ENCODE measurements around the gene NRL.
"Not testable (repeated sequence)": the region's sequence is repeated elsewhere in the genome, so short reads cannot be mapped to it uniquely, and the experiment has no call there.

NRL gene

DNA sequence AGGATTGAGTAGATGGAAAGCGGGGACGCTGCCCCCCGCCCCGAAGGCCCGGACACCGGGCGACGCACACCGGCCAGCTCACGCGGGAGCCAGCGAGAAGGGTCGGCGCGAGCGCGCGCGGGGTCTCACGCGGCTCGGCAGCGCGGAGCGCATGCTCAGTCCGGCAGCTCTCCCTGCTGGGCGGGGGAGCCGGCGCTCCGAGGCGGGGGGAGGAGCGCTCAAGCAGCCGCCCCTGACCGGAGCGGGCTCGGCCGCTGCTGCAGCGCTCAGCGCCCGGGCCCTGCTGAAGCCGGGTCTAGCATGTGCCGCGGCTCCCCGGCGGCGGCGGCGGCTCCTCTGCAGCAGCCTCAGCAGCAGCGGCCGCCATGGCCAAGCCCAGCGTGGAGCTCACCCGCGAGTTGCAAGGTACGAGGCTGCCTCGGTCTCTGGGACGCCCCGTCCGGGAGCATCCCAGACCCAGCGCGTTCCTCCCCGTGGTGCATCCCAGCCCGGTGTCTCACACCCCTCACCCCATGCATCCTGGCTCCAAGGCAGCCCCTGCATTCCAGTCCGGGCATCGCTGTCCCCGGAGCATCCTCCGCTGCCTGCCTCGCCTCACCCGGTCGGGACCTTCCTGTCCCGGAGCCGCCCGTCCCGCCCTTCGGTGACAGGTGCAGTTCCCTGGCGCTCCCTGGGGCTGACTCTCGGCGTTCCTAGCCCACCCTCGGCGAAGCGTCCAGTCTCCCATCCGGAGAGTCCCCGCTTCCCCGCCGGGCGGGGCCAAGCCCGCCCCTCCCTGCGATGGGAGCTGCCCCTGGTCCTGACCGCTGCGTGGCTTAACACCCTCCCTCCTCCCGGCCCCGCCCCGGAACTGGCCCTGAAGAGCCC, 62.7 kb downstream of the NRL start, which contains the start of gene CARMIL3:
Gene CARMIL3, plus strand, starts transcription at position 221 of the 867 bp plus-strand sequence. Its CDS starts 145 bp downstream, at position 366.
- DNase-seq (ENCODE audit: low read depth), result no peak

DNA sequence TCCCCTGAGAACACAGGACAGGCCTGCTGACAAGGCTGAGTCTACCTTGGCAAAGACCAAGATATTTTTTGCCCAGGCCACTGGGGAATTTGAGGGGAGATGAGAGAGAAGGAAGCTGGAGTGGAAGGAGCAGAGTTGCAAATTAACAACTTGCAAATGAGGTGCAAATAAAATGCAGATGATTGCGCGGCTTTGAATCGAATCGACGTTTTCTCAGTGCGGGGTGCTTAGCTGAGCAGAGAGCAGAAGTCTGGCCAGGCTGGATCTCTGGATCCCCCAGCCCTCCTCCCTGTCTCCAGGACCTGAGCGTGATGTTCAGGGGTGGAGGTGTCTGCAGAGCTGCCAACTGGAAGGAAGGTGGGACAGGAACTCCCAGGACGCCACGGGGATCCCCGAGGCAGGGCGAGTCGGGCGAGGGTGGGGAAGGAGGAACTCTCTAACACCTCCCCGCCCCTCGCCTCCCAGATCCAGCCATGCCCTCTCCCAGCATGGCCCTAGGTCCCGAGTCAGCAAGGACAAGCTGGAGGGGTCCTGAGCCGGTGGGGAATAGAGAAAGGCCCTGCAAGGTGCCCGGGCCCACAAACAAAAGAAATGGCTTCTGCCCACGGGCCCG, 63.5 kb downstream of the NRL start:
- DNase-seq (ENCODE audit: low read depth), result no peak

DNA sequence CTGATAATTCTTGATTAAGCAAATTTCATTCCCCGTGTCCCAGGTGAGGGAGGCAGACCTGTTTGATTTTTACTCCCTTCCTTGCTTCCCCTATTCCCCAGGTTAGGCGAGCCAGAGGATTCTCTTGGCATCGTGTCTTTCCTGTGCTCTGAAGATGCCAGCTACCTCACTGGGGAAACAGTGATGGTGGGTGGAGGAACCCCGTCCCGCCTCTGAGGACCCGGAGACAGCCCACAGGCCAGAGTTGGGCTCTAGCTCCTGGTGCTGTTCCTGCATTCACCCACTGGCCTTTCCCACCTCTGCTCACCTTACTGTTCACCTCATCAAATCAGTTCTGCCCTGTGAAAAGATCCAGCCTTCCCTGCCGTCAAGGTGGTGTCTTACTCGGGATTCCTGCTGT, 64.0 kb downstream of the NRL start:
- DNase-seq (ENCODE audit: low read depth), result not testable (repeated sequence)

DNA sequence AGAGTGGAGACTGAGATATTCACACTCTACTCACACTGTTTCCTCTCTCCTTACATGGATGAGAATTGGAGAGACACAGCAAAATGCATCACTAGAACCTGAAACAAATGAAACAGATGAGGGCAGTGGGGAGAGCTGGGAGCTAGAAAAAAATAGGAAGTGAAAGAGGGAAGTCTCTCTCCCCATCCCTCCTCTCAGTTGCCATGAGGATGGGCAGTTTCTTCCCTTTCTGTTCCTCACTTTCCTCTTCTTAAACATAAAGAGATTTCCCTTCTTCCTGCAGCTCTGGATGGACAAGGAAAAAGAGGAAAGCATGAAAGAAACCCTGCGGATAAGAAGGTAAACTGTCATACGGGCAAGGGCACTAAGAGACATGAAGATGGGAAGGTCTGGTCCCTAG, 65.7 kb downstream of the NRL start:
- DNase-seq (ENCODE audit: low read depth), result not testable (repeated sequence)

DNA sequence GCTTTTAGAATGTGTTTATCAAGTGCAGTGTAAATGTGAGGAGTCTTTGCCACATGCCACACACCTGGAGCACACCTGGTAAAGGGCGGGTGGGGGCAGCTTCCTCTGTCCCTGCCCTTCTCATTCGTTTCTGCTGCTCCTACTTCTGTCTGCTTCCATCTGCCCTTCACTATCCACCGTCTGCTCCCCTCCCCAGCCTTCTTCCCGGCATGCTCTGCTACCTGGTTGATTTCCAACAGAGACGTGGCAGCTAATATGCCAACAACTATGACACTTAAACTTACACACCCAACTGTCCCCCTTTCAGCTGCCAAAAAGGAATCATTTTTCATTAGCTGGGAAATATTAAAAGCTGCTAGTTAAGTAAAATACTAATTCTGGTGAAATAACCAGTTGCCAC, 72.0 kb downstream of the NRL start:
- no peak for DNase-seq (ENCODE audit: low read depth)

DNA sequence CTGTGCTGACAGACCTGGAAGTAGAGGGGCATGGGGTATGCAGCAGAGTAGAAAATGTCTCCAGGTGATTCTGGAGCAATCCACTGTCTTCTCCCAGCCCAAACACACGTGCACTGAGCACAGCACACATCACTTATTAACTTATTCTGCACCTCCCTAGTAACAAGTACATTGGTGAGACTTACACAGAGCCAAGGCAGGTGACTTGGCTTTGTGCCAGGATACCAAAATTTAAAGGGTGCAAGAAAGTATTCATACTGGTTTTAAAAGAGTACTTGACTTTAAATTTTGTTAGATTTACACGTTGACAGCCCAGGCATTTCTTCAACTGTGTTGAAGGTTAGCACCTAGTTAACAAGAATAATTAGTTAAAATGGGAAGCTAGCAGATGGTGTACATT, 74.1 kb downstream of the NRL start:
- DNase-seq (ENCODE audit: low read depth), result no peak

DNA sequence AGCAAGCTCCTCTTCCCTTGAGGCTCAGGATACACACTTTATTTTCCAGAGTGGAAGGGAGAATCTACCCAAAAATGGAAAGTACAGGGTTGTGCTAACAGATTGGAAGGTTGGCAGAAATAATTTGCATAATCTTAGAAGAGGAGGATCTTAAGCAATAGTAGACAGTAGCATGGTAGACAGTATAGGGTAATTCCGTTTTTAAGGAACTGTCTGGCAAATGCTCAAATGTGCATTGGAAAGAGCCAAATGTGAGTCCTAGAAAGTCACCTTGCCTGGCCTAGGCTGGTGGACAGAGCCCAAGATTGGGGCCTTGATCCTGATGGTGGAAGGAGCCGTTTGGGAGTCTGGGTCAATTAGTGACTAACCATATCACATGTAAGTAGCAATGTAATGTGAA, 76.1 kb downstream of the NRL start:
- DNase-seq (ENCODE audit: low read depth), result no peak

DNA sequence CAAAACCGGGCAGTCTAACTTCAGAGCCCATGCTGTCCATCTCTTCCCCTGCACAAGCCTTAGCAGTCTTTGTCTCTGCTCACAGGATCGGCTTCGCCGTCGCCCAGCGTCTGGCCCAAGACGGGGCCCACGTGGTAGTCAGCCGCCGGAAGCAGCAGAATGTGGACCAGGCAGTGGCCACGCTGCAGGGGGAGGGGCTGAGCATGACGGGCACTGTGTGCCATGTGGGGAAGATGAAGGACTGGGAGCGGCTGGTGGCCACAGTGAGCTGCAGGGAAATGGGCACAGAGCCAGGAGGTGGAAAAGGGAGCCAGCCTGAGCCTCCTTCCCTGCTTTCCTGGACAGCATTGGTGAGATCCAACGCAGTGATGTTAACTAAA, 77.1 kb downstream of the NRL start:
- no peak for DNase-seq (ENCODE audit: low read depth)

DNA sequence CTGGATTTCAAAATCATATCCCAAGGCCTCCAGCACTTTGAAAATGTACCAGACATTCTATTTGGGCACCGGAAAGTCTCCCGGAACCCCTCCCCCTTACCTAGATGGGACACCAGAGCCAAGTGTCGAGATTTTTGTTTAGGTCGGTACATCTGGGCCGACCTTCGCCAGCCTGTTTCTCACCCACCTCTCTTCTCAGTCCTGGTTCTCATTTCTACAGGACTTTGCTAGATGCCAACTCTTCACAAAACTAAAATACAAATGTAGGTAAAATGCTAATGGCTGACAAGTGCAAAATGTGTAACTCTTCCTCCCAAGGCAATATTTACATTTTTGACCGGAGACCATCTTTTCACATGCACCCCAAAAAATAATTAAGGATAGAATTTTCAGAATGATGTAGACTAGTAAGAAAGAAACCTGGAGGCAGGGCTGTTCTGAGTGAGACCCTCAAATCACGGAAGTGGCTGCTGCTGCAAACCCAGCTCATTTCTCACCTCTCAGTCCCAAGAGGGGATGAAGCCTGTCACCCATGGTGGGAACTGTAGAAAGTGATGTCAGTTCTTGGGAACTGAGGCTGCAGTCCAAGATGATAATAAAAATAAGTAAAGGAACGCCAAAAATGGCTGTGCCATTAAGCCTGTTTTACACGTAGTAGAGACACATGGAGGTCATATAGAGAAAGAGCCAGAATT, 77.6 kb downstream of the NRL start:
- not testable (repeated sequence) for DNase-seq (ENCODE audit: low read depth)

DNA sequence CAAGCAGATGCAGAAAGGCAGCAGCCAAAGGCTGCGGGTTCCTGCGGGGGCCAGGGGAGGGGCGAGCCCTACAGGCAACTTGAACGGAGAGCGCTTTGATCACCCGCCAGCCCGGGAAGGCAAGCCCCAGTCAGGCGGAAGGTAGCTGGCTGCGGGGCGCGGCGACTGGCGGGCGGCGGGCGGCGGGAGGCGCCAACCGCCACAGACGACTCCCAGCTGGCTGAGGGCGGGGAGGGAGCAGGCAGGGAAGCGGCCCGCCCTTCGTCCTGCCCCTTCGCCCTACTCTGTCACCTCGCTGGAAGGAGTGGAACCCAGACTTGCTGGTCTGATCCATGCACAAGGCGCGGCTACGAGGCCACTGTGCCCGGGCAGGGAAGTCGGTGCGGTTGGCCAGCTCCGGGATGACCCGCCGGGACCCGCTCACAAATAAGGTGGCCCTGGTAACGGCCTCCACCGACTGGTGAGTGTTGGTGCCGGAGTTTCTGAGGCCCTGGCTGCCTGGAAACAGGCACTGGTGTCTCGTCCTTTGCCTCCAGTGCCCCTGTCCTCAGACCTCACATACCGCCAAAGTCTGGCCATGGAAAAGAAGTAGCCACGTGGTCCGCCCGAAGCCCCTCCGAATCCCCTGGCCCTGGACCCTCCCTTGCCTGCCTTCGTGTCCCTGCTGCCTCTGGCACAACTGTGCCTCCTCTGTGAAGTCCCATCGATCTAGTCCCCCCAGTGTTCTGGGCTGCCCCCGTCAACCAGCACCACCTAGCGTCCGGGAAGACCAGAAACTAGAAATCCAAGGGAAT, 78.4 kb downstream of the NRL start:
- no peak for DNase-seq (ENCODE audit: low read depth)

DNA sequence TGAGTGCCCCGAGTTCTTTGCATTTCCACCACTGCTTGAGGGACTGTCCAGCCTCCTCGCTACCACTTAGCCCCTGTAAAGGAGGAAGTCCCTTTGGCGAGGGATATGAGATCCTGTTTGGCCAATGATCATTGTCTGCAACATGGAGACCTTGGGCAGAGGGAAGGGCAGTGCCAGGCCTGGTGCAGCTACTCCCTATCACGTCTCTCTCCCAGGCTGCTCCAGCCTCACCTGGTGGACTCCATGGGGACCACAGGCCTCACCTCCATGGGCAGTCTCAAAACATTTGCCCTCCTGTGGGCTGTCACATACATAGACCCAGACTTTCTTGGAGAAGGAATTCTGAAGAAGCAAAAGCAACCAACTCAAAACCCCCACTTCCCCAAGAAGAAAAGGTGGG, 79.0 kb downstream of the NRL start:
- not testable (repeated sequence) for DNase-seq (ENCODE audit: low read depth)

DNA sequence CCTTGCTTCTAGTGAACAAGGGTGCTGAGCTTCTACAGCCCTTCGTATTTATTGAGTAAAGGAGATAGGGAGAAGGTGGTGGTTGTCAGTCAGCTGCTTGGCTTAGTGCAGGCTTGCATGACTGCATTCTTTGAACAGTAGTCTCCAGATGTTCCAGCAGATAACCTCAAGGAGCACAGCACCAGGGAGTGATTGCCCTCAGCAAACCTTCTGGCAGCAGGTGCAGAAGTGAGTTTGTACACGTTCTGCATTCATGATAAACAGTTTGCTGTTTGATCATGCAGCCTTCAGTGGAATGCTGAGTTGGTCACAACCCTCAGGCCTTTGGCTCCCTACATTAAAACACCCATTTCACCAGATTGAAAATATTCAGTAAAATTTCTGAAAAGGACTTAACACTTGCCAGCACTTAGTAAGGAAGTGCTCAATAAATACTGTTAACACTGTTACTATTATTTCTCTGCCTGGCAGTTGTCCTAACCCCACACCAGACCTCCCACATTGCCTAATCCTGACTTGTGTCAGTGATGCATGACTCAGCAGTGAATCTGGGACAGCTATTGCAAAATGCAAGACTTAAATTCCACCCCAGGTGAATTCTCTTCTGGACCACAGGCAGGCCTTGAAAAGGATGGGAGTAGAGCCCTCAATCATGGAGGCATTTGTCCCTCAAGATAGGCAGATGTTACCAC, 81.9 kb downstream of the NRL start:
- DNase-seq (ENCODE audit: low read depth), result no peak

DNA sequence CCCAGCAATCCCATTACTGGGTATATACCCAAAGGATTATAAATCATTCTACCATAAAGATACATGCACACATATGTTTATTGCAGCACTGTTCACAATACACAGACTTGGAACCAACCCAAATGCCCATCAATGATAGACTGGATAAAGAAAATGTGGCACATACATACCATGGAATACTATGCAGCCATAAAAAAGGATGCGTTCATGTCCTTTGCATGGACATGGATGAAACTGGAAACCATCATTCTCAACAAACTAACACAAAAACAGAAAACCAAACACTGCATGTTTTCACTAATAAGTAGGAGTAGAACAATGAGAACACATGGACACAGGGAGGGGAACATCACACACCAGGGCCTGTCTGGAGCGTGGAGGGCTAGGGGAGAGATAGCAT, 83.4 kb downstream of the NRL start:
- DNase-seq (ENCODE audit: low read depth), result not testable (repeated sequence)

DNA sequence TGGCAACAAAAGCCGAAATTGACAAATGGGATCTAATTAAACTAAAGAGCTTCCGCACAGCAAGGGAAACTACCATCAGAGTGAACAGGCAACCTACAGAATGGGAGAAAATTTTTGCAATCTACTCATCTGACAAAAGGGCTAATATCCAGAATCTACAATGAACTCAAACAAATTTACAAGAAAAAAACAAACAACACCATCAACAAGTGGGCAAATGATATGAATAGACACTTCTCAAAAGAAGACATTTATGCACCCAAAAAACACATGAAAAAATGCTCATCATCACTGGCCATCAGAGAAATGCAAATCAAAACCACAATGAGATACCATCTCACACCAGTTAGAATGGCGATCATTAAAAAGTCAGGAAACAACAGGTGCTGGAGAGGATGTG, 85.1 kb downstream of the NRL start:
- DNase-seq (ENCODE audit: low read depth), result not testable (repeated sequence)
